PC-3 (cell line): ENCODE results near the gene CYS1.
A peak's percentile ranks its signal among the peaks of the same experiment; 100 is the strongest.

Source experiments
- EZH2 ChIP-seq: fragments of 300-600 bp; sonication (generic); IDR thresholded peaks from one replicate; pipeline ENCODE4 v1.6.1; 2017; ENCODE audit warnings: antibody characterized with exemption, mild to moderate bottlenecking, low read length; ENCODE audit not compliant: unreplicated experiment
- TF ChIP-seq, protein P1 (sequence below): fragments of 300-600 bp; sonication (generic); conservative IDR thresholded peaks from 2 replicates; pipeline ENCODE4 v1.5.1; 2017; ENCODE audit warnings: antibody characterized with exemption, low read depth, mild to moderate bottlenecking, low read length

DNA sequence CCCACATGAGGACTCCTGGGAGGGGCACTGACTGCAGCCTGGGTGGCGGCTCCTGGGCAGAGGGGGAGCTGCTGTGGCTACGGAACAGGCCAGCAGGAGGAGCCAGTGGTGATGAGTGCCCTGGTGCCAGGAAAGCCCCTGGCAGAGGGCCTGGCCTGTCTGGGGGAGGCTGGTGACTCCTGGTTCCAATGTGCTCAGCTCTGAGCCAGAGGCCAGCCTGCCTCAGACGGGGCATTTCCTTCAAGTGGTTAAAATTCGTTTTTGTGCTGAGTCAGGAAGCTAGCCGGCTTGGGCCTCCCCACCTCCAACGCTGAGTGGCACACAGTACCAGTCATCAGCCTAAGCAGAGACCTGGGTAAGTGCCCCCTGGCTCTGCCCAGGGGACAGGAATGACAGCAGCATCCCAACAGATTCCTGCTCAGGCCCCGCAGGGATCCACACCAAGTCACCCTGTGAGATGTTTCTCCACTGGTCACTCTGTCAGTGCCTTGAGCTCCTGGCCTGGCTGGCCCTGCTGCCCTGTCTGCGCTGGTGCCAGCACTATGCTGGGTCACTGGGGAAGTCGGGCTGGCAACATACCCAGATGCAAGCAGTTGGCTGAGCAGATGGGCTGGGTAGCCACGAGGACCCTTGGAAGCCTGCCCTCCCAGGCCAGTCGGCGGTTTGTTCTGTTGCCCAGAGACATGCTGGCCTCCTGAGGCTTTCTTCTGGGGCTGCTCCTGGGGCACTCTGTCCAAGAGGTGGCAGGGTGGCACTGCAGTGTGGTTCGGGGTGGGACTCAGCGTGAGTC lies 43.9 kb downstream of the CYS1 start:
- TF ChIP-seq, protein P1, sequence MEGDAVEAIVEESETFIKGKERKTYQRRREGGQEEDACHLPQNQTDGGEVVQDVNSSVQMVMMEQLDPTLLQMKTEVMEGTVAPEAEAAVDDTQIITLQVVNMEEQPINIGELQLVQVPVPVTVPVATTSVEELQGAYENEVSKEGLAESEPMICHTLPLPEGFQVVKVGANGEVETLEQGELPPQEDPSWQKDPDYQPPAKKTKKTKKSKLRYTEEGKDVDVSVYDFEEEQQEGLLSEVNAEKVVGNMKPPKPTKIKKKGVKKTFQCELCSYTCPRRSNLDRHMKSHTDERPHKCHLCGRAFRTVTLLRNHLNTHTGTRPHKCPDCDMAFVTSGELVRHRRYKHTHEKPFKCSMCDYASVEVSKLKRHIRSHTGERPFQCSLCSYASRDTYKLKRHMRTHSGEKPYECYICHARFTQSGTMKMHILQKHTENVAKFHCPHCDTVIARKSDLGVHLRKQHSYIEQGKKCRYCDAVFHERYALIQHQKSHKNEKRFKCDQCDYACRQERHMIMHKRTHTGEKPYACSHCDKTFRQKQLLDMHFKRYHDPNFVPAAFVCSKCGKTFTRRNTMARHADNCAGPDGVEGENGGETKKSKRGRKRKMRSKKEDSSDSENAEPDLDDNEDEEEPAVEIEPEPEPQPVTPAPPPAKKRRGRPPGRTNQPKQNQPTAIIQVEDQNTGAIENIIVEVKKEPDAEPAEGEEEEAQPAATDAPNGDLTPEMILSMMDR = peak; percentile 78
- no peak for TF ChIP-seq EZH2
